H1 (cell line): Measurements from ENCODE around the gene CTBP2. TPM values are rescaled to one million over a fixed set of nuclear protein-coding genes. Genes with fewer than 3 reads are reported as not detected.
A peak's percentile ranks its signal among the peaks of the same experiment; 100 is the strongest.

Experiments used
- CTCF ChIA-PET: fragments of 300-600 bp; sonication (Branson Sonifier 250); formaldehyde crosslinking; loops from one replicate; lab custom pipeline; 2021; ENCODE audit not compliant: partially characterized antibody; lab: Charles Lee
- POLR2A ChIA-PET: fragments of 300-600 bp; sonication (Branson Sonifier 250); formaldehyde crosslinking; loops from one replicate; lab custom pipeline; 2021; ENCODE audit warnings: inconsistent platforms; ENCODE audit not compliant: partially characterized antibody; lab: Charles Lee
- DNase-seq, 2 experiments: peaks; one replicate each; pipeline versions ENCODE4 v3.0.0 to v3.0.0-alpha.2; 2010 to 2022; ENCODE audit warnings: low spot score in 2 of 2, low read depth in 1 of 2, mixed read lengths in 1 of 2
- FAIRE-seq: peaks from 2 replicates; lab custom pipeline; 2011; peaks lifted over from hg19 to GRCh38; lab: Jason Lieb, UNC
- H2AFZ ChIP-seq: 2 replicates; pipeline ENCODE4 v1.8.1; 2012; ENCODE audit warnings: low read length, inconsistent platforms
- H2AK5ac ChIP-seq: 2 replicates; pipeline ENCODE4 v1.6.1; 2013; ENCODE audit warnings: low read depth, low read length
- H2BK120ac ChIP-seq: replicated peaks from 2 replicates; pipeline ENCODE3; 2013; ENCODE audit warnings: low read depth, low read length, inconsistent platforms
- H2BK12ac ChIP-seq: 2 replicates; pipeline ENCODE4 v1.6.1; 2013; ENCODE audit warnings: low read depth, low read length
- H2BK15ac ChIP-seq: 2 replicates; pipeline ENCODE4 v1.6.1; 2013; ENCODE audit warnings: low read length
- H2BK20ac ChIP-seq: 2 replicates; pipeline ENCODE4 v1.6.1; 2013; ENCODE audit warnings: low read length
- H2BK5ac ChIP-seq: 2 replicates; pipeline ENCODE4 v1.6.1; 2013; ENCODE audit warnings: low read depth, low read length
- H3K14ac ChIP-seq: 2 replicates; pipeline ENCODE4 v1.6.1; 2013; ENCODE audit warnings: inconsistent platforms; ENCODE audit not compliant: insufficient read length
- H3K18ac ChIP-seq: 2 replicates; pipeline ENCODE4 v1.6.1; 2013; ENCODE audit warnings: low read length; ENCODE audit errors: extremely low read depth
- H3K23ac ChIP-seq: 2 replicates; pipeline ENCODE4 v1.6.1; 2013; ENCODE audit warnings: inconsistent platforms; ENCODE audit not compliant: insufficient read length
- H3K23me2 ChIP-seq: 2 replicates; pipeline ENCODE4 v1.6.1; 2013; ENCODE audit warnings: low read depth, low read length
- H3K27ac ChIP-seq: 2 replicates; pipeline ENCODE4 v1.6.1; 2011; ENCODE audit warnings: low read depth, low read length, inconsistent platforms
- H3K27me3 ChIP-seq, 4 experiments: replicated peaks in 1 of 4; 1 replicate in 1 of 4; 2 replicates in 3 of 4; pipeline versions ENCODE4 v1.6.1 to v1.8.1; 2011 to 2013; ENCODE audit warnings: low read length in 3 of 4, mild to moderate bottlenecking in 3 of 4, inconsistent platforms in 2 of 4, mixed read lengths in 2 of 4, moderate library complexity in 1 of 4; ENCODE audit not compliant: control insufficient read depth in 3 of 4, insufficient read depth in 3 of 4; ENCODE audit errors: extremely low read depth in 1 of 4
- H3K36me3 ChIP-seq, 4 experiments: 2 replicates each; pipeline versions ENCODE4 v1.6.1 to v1.8.1; 2011 to 2013; ENCODE audit warnings: mild to moderate bottlenecking in 4 of 4, low read length in 3 of 4, moderate library complexity in 2 of 4, control low read depth in 1 of 4, inconsistent platforms in 1 of 4; ENCODE audit not compliant: insufficient read depth in 4 of 4, control insufficient read depth in 2 of 4
- H3K4ac ChIP-seq: replicated peaks from 2 replicates; pipeline ENCODE3; 2013; ENCODE audit warnings: low read length, low read depth, mixed read lengths, inconsistent platforms; ENCODE audit not compliant: insufficient read length
- H3K4me1 ChIP-seq, 4 experiments: replicated peaks in 1 of 4; 1 replicate in 1 of 4; 2 replicates in 3 of 4; pipeline versions ENCODE4 v1.6.1 to v1.8.1; 2011 to 2013; ENCODE audit warnings: low read length in 3 of 4, inconsistent platforms in 2 of 4, mixed read lengths in 1 of 4; ENCODE audit not compliant: insufficient read depth in 4 of 4, control insufficient read depth in 3 of 4
- H3K4me2 ChIP-seq, 2 experiments: 2 replicates each; pipeline versions ENCODE4 v1.6.1 to v1.8.1; 2011 to 2013; ENCODE audit warnings: low read depth in 2 of 2, low read length in 2 of 2, control low read depth in 1 of 2, inconsistent platforms in 1 of 2, mild to moderate bottlenecking in 1 of 2; ENCODE audit not compliant: insufficient read depth in 1 of 2
- H3K4me3 ChIP-seq, 4 experiments: fragments of 200-600, 300-600 bp in 1 of 4; sonication (generic), shearing (Covaris generic), sonication (Bioruptor Twin) in 1 of 4; 2 replicates each; pipeline versions ENCODE4 v1.5.1 to v1.8.1; 2011 to 2016; ENCODE audit warnings: low read length in 4 of 4, low read depth in 3 of 4, control low read depth in 2 of 4, inconsistent platforms in 2 of 4, mild to moderate bottlenecking in 2 of 4, mixed read lengths in 1 of 4, moderate library complexity in 1 of 4; ENCODE audit not compliant: insufficient read depth in 2 of 4; ENCODE audit errors: extremely low read depth in 1 of 4
- H3K56ac ChIP-seq: replicated peaks from 2 replicates; pipeline ENCODE3; 2013; ENCODE audit warnings: low read depth, mild to moderate bottlenecking, mixed read lengths, low read length, inconsistent platforms; ENCODE audit not compliant: insufficient read length
- H3K79me1 ChIP-seq: 2 replicates; pipeline ENCODE4 v1.6.1; 2013; ENCODE audit warnings: low read depth, low read length, control low read depth
- H3K79me2 ChIP-seq, 2 experiments: 2 replicates each; pipeline versions ENCODE4 v1.6.1 to v1.8.1; 2012 to 2013; ENCODE audit warnings: low read length in 2 of 2, mild to moderate bottlenecking in 2 of 2, inconsistent platforms in 1 of 2; ENCODE audit not compliant: insufficient read depth in 2 of 2, control insufficient read depth in 1 of 2
- H3K9ac ChIP-seq, 4 experiments: replicated peaks in 1 of 4; 1 replicate in 1 of 4; 2 replicates in 3 of 4; pipeline versions ENCODE4 v1.6.1 to v1.8.1; 2011 to 2013; ENCODE audit warnings: low read depth in 3 of 4, low read length in 3 of 4, control low read depth in 2 of 4, mild to moderate bottlenecking in 2 of 4, moderate library complexity in 2 of 4, inconsistent platforms in 1 of 4; ENCODE audit errors: extremely low read depth in 1 of 4
- H3K9me3 ChIP-seq, 2 experiments: 2 replicates each; pipeline versions ENCODE4 v1.6.1 to v1.8.1; 2012 to 2013; ENCODE audit warnings: mild to moderate bottlenecking in 2 of 2, moderate library complexity in 2 of 2, control low read depth in 1 of 2, inconsistent platforms in 1 of 2, low read depth in 1 of 2, low read length in 1 of 2, mixed read lengths in 1 of 2; ENCODE audit not compliant: insufficient read depth in 2 of 2
- H4K20me1 ChIP-seq, 2 experiments: replicated peaks in 1 of 2; 2 replicates each; pipeline versions ENCODE3 to v1.8.1; 2011 to 2013; ENCODE audit warnings: inconsistent platforms in 2 of 2, low read length in 2 of 2, mild to moderate bottlenecking in 1 of 2; ENCODE audit not compliant: insufficient read depth in 2 of 2, control insufficient read depth in 1 of 2
- H4K5ac ChIP-seq: 2 replicates; pipeline ENCODE4 v1.6.1; 2013; ENCODE audit warnings: low read length, low read depth, mixed read lengths, inconsistent platforms; ENCODE audit not compliant: insufficient read length
- H4K8ac ChIP-seq: 2 replicates; pipeline ENCODE4 v1.8.0; 2013; ENCODE audit warnings: mild to moderate bottlenecking, moderate library complexity, low read length, inconsistent platforms; ENCODE audit not compliant: insufficient read depth; ENCODE audit errors: extremely low read depth
- H4K91ac ChIP-seq: replicated peaks from 2 replicates; pipeline ENCODE3; 2013; ENCODE audit warnings: low read length, mixed read lengths, inconsistent platforms; ENCODE audit not compliant: insufficient read length
- RBBP5 ChIP-seq: IDR thresholded peaks from 2 replicates; pipeline ENCODE4 v1.7.1; 2012; ENCODE audit warnings: low read depth, mild to moderate bottlenecking, inconsistent platforms, low read length, moderate library complexity, borderline replicate concordance
- RXRA ChIP-seq: IDR thresholded peaks from 2 replicates; pipeline ENCODE4 v1.6.1; 2011; ENCODE audit warnings: low read depth, mild to moderate bottlenecking, low read length, moderate library complexity; ENCODE audit not compliant: insufficient read depth
- WGBS, 2 experiments: shearing (Covaris generic) in 1 of 2; methylation state at CpG; one replicate each; pipeline versions ENCODE4 v1.1.6 to v1.1.7; 2013 to 2015; ENCODE audit warnings: low lambda C conversion rate in 2 of 2, mixed read lengths in 2 of 2, inconsistent platforms in 1 of 2, low coverage in 1 of 2, missing lambda C conversion rate in 1 of 2; ENCODE audit not compliant: insufficient replicate concordance in 2 of 2, insufficient coverage in 1 of 2, insufficient read length in 1 of 2; ENCODE audit errors: extremely low coverage in 1 of 2, missing lambda C conversion rate in 1 of 2; 5-methylcytosine and 5-hydroxymethylcytosine counted together
- polyA plus RNA-seq, 7 experiments: library from polyadenylated mRNA; depleted of rRNA in 3 of 7; stranded (reverse) in 5 of 7; unstranded in 2 of 7; fragments of >200 nt in 5 of 7; fragments of 200-250 nt in 2 of 7; gene quantifications; 1 replicate in 5 of 7; 2 replicates in 1 of 7; 4 replicates in 1 of 7; pipeline versions ENCODE4 v1.2.1 to v1.2.3, GENCODE V29; 2011 to 2013; ENCODE audit warnings: missing spikeins in 2 of 7, mixed read lengths in 2 of 7
- total RNA-seq: library from RNA; stranded (reverse); fragmentation: NEBNext Ultra II Directional; extraction: Animal tissue kit (Norgen Biotek cat#: 25700); gene quantifications from 2 replicates; pipeline ENCODE4 v1.2.1, GENCODE V29; 2021

CTBP2 gene
- total and polyA plus RNA-seq, 2 of the 8 experiments (the other 6 are each of a cell fraction or from before 2014, with no cell fraction given) = 208 to 221 TPM

- no peak overlapping the region for H3K56ac ChIP-seq
- H3K18ac ChIP-seq = 0 out of 2 replicates have a peak overlapping the region, but pooled peaks have one; percentile 54
- no peak overlapping the region for H3K4ac ChIP-seq
- no peak overlapping the region for H4K91ac ChIP-seq
- H2BK120ac ChIP-seq = no peak overlapping the region
- peaks cover 0 to 37% (median 9%) of the 10 kb centered on the region in 4 experiments; a peak in 6 of 7 replicates for H3K4me1 ChIP-seq
- peaks cover 65 to 68% of the 10 kb centered on the region in 2 experiments for H4K20me1 ChIP-seq
- H2BK15ac ChIP-seq = no peak overlapping the region
- H3K23ac ChIP-seq = no peak overlapping the region
- no peaks in the 10 kb centered on the region for H3K27me3 ChIP-seq
- no peak overlapping the region for H4K8ac ChIP-seq
- WGBS, 2 experiments = 87% methylated on average over 21 of the region's 21 CpGs; no CpG with 5 or more reads in 1 of the 2 experiments
- H3K27ac ChIP-seq = no peak overlapping the region; the same call in 1 of the 2 replicates
- no peak overlapping the region for H4K5ac ChIP-seq
- H3K36me3 ChIP-seq = peaks cover 0 to 34% (median 2%) of the 10 kb centered on the region in 4 experiments; a peak in 4 of 8 replicates
- H2AK5ac ChIP-seq = no peak overlapping the region
- H3K79me2 ChIP-seq = peaks cover 15 to 100% of the 10 kb centered on the region in 2 experiments
- H3K9ac ChIP-seq = no peak overlapping the region
- FAIRE-seq (no peak), DNase-seq (no peak)
- CTCF ChIA-PET = interaction anchor here (0.6 to 10.1 kb wide), 29 partner anchors 8 to 1376 kb away, joined by 3 to 110 read pairs (median 5); no protein-coding TSS in a partner anchor
- H3K23me2 ChIP-seq = no peaks in the 10 kb centered on the region
- TF ChIP-seq RXRA (no peak), RBBP5 (0 out of 2 replicates have a peak, but pooled peaks have one; percentile 36)
- H2BK12ac ChIP-seq = no peak overlapping the region
- H2BK20ac ChIP-seq = no peak overlapping the region
- no peaks in the 10 kb centered on the region for H3K9me3 ChIP-seq
- H3K79me1 ChIP-seq = peaks cover 23% of the 10 kb centered on the region
- H2BK5ac ChIP-seq = no peak overlapping the region
- POLR2A ChIA-PET = interaction anchor here (1.3 to 2.9 kb wide), 5 partner anchors 10 to 26 kb away, joined by 4 to 9 read pairs (median 7); no protein-coding TSS in a partner anchor
- no peak overlapping the region for H3K4me3 ChIP-seq
- no peak overlapping the region for H2AFZ ChIP-seq
- H3K4me2 ChIP-seq = no peak overlapping the region
- H3K14ac ChIP-seq = no peak overlapping the region
These were observed 98.7 kb downstream of the CTBP2 start for GRCh38 chr10:125061557-125062226.
